Hematopoietic multipotent progenitor cell treated with erythropoietin and hydrocortisone succinate and interleukin-3 and kit ligand, for 4 days (in vitro differentiated cells): ENCODE data around the gene CD164.
"Not testable (repeated sequence)": the region's sequence is repeated elsewhere in the genome, so short reads cannot be mapped to it uniquely, and the experiment has no call there.

Source experiments
- DNase-seq: peaks from one replicate; pipeline ENCODE4 v3.0.0-alpha.2; 2015

Gene CD164

DNA sequence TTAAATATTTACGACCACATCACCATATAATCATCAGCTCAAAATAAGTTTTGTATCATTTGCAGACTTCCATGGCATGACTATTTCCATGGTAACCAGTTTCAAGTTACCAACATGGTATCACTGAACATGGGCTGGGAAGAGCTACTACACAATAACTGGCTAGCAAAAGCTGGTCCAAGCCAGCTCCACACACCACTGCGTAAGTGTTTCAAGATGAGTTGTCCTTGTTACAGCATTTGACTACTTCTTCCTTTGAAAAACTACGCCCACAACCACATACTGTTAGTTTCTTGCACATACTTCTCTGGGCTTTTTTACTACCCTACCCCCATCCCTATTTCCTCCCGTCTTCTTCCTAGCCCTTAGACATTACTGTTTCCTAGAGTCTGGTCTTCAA is 8.5 kb downstream of the CD164 start:
- DNase-seq = peak; percentile 64

DNA sequence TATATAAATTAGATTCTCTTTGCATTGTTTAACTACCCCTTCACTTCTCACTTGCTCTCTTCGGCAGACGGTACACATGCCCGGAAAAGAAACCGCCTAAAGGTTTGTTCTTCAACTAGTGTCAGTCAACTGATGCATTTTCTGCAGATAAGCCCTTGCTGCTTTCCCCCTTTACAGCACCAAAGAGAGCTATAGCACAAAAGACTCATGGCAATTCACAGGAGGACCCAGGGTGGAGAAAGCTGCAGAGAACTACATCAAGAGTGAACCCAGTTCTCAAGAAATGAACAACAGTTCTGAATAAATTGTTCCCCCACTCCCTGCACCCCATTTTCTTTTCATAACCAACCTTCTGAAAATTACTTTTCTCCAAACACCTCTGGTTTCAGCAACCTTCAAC is 8.9 kb downstream of the CD164 start:
- peak; percentile 63 for DNase-seq

DNA sequence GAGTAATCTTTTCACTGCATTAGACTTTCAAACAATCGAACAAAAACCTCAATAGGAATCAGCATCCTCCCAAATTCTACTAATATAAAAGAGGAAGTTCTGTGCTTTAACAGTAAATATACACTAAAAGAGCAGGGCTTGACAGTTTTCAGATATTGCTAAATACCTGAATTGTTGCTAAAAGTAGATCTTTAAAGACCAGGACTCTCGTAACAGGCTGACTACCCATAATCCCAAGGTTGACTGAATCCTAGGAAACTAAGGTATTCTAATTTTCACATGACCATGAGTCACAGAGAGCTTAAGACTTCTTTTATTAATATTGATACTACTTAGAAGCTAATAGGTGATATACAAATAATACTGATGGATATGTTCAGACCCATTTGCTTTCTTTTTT is 10.1 kb downstream of the CD164 start:
- DNase-seq = peak; percentile 52

DNA sequence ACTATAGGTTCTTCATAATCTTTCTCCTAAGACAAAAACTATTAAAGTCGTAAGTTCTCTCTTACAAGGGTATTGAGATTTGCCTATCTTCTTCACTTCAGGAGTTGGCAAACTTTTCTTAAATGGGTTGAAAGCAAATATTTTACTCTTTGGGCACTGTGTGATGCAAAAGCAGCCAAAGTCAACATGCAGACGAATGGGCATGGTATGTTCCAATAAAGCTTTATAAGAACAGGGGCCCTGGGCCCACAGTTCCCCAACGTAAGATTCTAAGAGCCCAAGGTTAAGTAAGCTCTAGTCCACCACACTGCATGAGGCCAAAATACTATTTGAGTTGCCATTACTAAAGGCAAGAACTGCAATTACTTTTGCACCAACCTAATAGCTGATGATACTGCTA is 11.5 kb downstream of the CD164 start:
- no peak for DNase-seq

DNA sequence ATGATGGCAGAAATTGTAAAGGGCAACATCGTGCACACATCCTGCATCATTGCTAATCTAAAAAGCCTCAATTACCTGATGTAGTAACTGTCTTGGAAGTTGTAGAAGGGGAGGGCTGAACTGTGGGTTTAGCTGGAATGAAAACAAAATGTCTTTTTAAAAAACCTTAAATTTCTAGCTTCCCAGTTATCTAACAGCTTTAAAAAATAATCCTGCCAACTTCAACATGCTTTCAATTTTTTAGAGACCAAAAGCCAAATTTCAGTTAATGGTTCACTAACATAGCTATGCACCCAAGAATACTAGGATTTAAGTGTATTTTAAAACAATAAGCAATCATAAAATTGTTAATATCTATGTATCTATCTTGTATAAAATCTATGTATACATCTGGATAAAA is 11.9 kb downstream of the CD164 start:
- DNase-seq = no peak

- no peak for DNase-seq
Measured at GRCh38 chr6:109369728-109370127, 12.5 kb downstream of the CD164 start.

DNA sequence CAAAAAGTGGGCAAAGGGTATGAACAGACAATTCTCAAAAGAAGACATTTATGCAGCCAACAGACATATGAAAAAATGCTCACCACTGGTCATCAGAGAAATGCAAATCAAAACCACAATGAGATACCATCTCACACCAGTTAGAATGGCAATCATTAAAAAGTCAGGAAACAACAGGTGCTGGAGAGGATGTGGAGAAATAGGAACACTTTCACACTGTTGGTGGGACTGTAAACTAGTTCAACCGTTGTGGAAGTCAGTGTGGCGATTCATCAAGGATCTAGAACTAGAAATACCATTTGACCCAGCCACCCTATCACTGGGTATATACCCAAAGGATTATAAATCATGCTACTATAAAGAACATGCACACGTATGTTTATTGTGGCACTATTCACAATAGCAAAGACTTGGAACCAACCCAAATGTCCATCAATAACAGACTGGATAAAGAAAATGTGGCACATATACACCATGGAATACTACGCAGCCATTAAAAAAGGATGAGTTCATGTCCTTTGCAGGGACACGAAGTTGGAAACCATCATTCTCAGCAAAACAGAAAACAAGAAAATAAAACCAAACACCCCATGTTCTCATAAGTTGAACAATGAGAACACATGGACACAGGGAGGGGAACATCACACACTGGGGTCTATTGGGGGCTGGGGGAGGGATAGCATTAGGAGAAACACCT is 17.7 kb downstream of the CD164 start:
- not testable (repeated sequence) for DNase-seq

GRCh38 chr6:109363753-109364152 is 18.5 kb downstream of the CD164 start:
- no peak for DNase-seq

DNA sequence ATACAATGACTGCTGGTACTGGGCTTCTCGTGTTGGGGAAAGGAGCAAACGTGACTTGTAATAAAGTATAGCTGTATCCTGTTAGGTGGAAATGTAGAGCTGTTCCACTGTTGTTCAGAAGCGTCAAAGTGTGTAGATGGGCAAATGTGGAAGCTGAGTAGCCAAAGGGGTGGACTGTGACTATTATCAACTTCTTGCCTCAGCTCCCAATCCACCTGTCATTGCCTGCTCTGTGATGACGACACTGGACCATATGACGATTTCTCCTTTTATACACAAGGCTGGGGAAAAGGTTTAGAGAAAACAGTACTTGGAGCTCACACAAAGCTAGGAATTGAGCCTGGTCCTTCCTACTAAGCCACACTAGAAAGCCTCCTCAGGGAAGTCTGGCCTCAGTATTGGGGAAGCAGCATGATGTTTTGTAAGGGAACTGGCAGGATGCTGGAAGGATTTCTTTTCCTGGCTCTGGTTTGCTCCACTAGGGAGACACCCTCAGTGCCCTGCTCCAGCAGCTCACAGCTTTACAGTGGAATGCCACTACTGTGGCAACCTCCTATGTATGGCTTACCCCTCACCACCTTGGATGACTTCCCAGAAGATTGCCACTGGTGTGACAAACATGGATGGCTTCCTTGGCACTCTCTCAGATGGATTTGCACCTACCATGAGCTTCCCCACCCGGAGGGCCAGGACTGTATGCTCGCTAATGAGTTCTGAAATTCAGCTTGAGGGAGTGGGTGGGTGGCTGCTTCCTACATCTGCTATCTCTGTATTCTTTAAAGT is 20.0 kb downstream of the CD164 start:
- DNase-seq = no peak

- DNase-seq = no peak
Measured at GRCh38 chr6:109360791-109361190, 21.5 kb downstream of the CD164 start.

GRCh38 chr6:109360281-109360680 is 22.0 kb downstream of the CD164 start:
- no peak for DNase-seq

DNA sequence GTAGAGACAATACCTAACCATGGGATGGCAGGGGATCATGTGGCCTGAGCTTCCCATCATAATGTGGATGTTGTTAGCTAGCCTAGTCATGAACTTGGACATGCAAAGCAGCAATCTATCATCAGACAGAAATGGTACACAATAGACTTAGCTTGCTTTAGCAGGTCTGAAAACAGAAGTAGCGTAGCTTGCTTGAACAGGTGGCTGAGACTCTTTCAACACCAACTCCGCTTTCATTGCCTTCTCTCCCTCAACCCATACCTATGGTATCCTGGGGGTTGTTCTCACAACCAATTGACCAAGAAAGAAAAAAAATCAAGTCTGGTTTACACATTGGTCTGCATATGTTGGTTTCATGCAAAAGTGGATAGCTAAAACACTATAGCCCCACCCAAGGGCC is 23.0 kb downstream of the CD164 start:
- DNase-seq = no peak

- DNase-seq = no peak
Measured at GRCh38 chr6:109358204-109358603, 24.1 kb downstream of the CD164 start.

- no peak for DNase-seq
Measured at GRCh38 chr6:109356237-109356636, 26.0 kb downstream of the CD164 start.

DNA sequence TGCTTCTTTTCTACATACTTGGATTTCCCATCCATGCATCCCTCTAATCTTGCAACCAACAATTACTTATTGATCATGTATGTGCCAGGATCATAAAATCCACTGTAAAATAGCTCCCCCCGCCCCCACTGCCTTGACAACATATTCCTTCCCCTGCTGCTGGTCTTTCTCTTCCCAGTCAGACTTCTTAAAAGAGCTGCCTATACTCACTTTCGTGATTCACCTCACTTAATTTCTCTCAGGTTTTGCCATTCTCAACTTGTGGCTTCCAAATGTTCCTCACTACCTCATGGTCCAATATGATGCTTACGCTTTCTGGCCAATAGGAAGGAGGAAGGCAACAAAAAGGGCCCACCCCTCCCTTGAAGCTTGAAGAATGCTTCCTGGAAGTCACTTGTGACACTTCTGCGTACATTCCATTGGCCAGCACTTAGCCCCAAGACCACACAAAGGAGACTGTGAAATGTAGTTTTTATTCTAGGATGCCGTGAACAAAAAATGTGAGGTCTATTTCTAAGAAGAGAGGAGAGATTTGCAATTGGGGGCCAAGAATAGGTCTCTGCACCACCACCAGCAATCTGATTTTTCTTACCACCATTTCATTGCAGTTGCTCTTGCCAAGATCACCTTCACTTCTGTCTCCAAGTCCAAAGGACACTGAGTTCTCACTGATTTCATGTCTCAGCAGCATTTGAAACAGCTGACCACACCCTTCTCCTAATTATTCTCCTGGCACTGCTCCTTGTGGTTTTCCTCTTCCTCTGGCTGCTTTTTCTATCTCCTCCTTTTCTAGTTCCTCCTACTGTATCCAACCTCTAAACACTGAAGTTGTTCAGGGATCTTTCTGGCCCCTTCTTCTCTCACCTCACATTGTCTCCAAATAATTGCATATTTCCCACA is 30.8 kb downstream of the CD164 start:
- DNase-seq = peak; percentile 41

- peak; percentile 96 for DNase-seq
Measured at GRCh38 chr6:109349419-109349987, 32.8 kb downstream of the CD164 start.

DNA sequence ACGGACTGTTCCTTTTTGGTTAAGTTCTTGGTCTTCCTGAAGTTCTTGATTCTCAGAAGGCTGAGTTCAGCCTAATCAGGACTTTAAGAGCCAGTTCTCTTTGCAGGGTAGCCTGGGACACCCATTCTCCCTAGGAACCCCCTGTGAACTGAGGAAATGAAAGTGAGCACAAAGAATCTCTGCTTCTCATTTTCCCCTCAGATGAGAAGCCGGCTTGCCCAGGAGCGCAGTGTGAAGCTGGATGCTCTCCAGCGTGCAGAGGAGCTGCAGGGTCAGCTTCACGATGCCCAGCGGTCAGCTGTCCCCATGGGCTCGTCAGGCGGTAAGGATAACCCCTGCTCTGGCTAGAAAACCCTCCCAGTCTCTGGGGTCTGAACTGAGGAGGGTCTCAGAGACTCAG is 34.0 kb downstream of the CD164 start:
- DNase-seq = no peak

DNA sequence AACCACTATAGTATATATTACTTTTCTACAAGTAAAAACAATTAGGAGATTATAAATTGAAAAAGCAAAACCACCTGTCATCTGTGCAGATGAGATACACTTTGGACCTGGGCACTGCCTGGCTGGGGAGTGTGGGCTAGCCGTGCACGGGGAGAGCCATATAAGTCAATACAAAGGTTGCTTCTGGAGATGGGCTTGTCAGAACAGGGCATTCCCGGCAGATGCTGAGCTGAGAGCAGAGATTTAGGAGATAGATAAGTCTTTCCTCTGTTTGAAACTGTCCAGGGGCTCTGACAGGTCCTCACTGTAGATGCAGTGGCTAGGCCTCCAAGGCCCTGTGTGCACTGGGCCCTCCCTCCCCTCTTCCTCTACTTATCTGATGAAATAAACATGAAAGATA is 34.5 kb downstream of the CD164 start:
- no peak for DNase-seq

DNA sequence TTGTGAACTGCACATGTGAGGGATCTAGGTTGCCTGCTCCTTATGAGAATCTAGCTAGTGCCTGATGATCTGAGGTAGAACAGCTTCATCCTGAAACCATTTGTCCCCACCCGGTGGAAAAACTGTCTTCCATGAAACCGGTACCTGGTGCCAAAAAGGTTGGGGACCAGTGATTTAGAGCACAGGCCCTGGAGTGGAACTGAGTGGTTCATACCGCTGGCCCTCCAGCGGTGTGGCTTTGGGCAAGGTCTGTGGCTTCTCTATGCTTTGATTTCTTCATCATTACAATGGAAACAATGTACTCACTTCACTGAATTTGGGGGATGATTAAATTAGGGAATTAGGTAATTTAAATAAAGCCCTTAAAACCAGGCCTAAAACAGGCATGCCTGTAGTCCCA is 36.3 kb downstream of the CD164 start:
- no peak for DNase-seq

- no peak for DNase-seq
Measured at GRCh38 chr6:109344226-109344625, 38.0 kb downstream of the CD164 start.

- DNase-seq = no peak
Measured at GRCh38 chr6:109343518-109343917, 38.7 kb downstream of the CD164 start.

GRCh38 chr6:109342911-109343310 is 39.4 kb downstream of the CD164 start:
- DNase-seq = no peak

- DNase-seq = peak; percentile 86
Measured at GRCh38 chr6:109342506-109342905, 39.8 kb downstream of the CD164 start.
